GM23248 (cell line): Measurements from ENCODE around the gene ARL6IP4. TPM values are rescaled to one million over a fixed set of nuclear protein-coding genes. Genes with fewer than 3 reads are reported as not detected.

Source experiments
- DNase-seq: peaks from one replicate; pipeline ENCODE4 v3.0.0-alpha.2; 2015
- H2AFZ ChIP-seq: fragments of 200-600 bp; sonication (generic); 2 replicates; pipeline ENCODE4 v1.6.1; 2016; ENCODE audit warnings: antibody characterized with exemption
- H3F3A ChIP-seq: fragments of 200-600 bp; sonication (generic); 2 replicates; pipeline ENCODE4 v1.6.1; 2016; ENCODE audit warnings: mild to moderate bottlenecking, antibody characterized with exemption, mixed run types; ENCODE audit not compliant: insufficient read depth
- H3K27ac ChIP-seq: fragments of 200-600 bp; sonication (generic); 2 replicates; pipeline ENCODE4 v1.5.1; 2016; ENCODE audit warnings: mild to moderate bottlenecking
- H3K27me3 ChIP-seq: fragments of 200-600 bp; sonication (generic); replicated peaks from 2 replicates; pipeline ENCODE4 v1.6.1; 2016; ENCODE audit warnings: mild to moderate bottlenecking; ENCODE audit not compliant: insufficient read depth
- H3K36me3 ChIP-seq: fragments of 200-600 bp; sonication (generic); 2 replicates; pipeline ENCODE4 v1.6.1; 2016; ENCODE audit warnings: low read depth, mild to moderate bottlenecking
- H3K4me1 ChIP-seq: fragments of 200-600 bp; sonication (generic); 2 replicates; pipeline ENCODE4 v1.6.1; 2016; ENCODE audit warnings: mild to moderate bottlenecking; ENCODE audit not compliant: insufficient read depth
- H3K4me2 ChIP-seq: fragments of 200-600 bp; sonication (generic); one replicate; pipeline ENCODE4 v1.6.1; 2016; ENCODE audit warnings: mild to moderate bottlenecking; ENCODE audit not compliant: unreplicated experiment
- H3K4me3 ChIP-seq: fragments of 200-600 bp; sonication (generic); 2 replicates; pipeline ENCODE4 v1.5.1; 2016; ENCODE audit warnings: mild to moderate bottlenecking
- H3K79me2 ChIP-seq: fragments of 200-600 bp; sonication (generic); 2 replicates; pipeline ENCODE4 v1.6.1; 2016; ENCODE audit warnings: mild to moderate bottlenecking; ENCODE audit not compliant: insufficient read depth
- H3K9ac ChIP-seq: fragments of 200-600 bp; sonication (generic); 2 replicates; pipeline ENCODE4 v1.6.1; 2016; ENCODE audit warnings: mild to moderate bottlenecking
- H3K9me2 ChIP-seq: fragments of 200-600 bp; sonication (generic); 2 replicates; pipeline ENCODE4 v1.6.1; 2016; ENCODE audit warnings: mixed run types, mild to moderate bottlenecking, moderate library complexity; ENCODE audit not compliant: insufficient read depth
- H3K9me3 ChIP-seq: fragments of 200-600 bp; sonication (generic); one replicate; pipeline ENCODE4 v1.6.1; 2017; ENCODE audit warnings: low read depth
- H4K20me1 ChIP-seq: fragments of 200-600 bp; sonication (generic); 2 replicates; pipeline ENCODE4 v1.6.0; 2016; ENCODE audit not compliant: insufficient read depth
- EZH2 ChIP-seq: fragments of 200-600 bp; sonication (generic); IDR thresholded peaks from 2 replicates; pipeline ENCODE4 v1.6.1; 2018; ENCODE audit warnings: antibody characterized with exemption, mild to moderate bottlenecking; ENCODE audit not compliant: insufficient read depth, poor library complexity, severe bottlenecking
- EZH2phosphoT487 ChIP-seq: fragments of 200-600 bp; sonication (generic); IDR thresholded peaks from 2 replicates; pipeline ENCODE4 v1.6.1; 2018; ENCODE audit warnings: antibody characterized with exemption, moderate library complexity, mild to moderate bottlenecking, low read depth; ENCODE audit not compliant: insufficient read depth
- WGBS, 2 experiments: methylation state at CpG; one replicate each; pipeline ENCODE4 v1.1.6; 2015 to 2017; ENCODE audit warnings: low lambda C conversion rate in 2 of 2, low coverage in 1 of 2; ENCODE audit errors: missing lambda C conversion rate in 2 of 2; 5-methylcytosine and 5-hydroxymethylcytosine counted together
- in situ Hi-C: fragments of 300-500 bp; cut with MboI; formaldehyde crosslinking; loops from 2 replicates; pipeline ENCODE4 v1.15.0; 2020
- polyA plus RNA-seq: library from polyadenylated mRNA; unstranded; fragments of >200 nt; fragmentation: Nextera tagmentation; extraction: Ambion mirVana; gene quantifications from 2 replicates; pipeline ENCODE4 v1.2.1, GENCODE V29; 2016
- total RNA-seq: library from RNA; depleted of rRNA; stranded (reverse); fragments of >200 nt; shearing (Covaris generic); gene quantifications from 2 replicates; pipeline ENCODE4 v1.2.3, GENCODE V29; 2014

The ARL6IP4 gene
- total and polyA plus RNA-seq, 2 experiments from 2014 or later: 150 to 259 TPM

- H3K4me2 ChIP-seq: no peak overlapping the region
- no peaks in the 10 kb centered on the region for H3K27me3 ChIP-seq
- no peak for TF ChIP-seq EZH2
- no peak for TF ChIP-seq EZH2phosphoT487
- in situ Hi-C loops: loop anchor here (10.0 kb wide), 1 partner anchor 170 kb away; no protein-coding TSS in a partner anchor
- H3K9ac ChIP-seq: no peak overlapping the region
- H3K4me3 ChIP-seq: no peak overlapping the region
- H2AFZ ChIP-seq: no peak overlapping the region
- DNase-seq: no peak
- H3K79me2 ChIP-seq: no peaks in the 10 kb centered on the region
- no peaks in the 10 kb centered on the region for H3F3A ChIP-seq
- WGBS, 2 experiments: 82% methylated on average over 8 of the region's 8 CpGs
- no peaks in the 10 kb centered on the region for H3K9me3 ChIP-seq
- H3K36me3 ChIP-seq: no peaks in the 10 kb centered on the region
- no peak overlapping the region for H3K27ac ChIP-seq
- no peaks in the 10 kb centered on the region for H3K4me1 ChIP-seq
- H3K9me2 ChIP-seq: no peaks in the 10 kb centered on the region
- H4K20me1 ChIP-seq: no peaks in the 10 kb centered on the region
Observed at GRCh38 chr12:122955156-122955555, 25.3 kb upstream of the ARL6IP4 start.

- no peaks in the 10 kb centered on the region for H3K9me3 ChIP-seq
- H3K9ac ChIP-seq: no peak overlapping the region
- no peaks in the 10 kb centered on the region for H3K9me2 ChIP-seq
- no peaks in the 10 kb centered on the region for H3K79me2 ChIP-seq
- TF ChIP-seq EZH2 (no peak), EZH2phosphoT487 (no peak)
- H3K4me3 ChIP-seq: no peak overlapping the region
- WGBS, 2 experiments: 69 to 75% methylated on average over 2 of the region's 2 CpGs
- DNase-seq: no peak
- H3K27ac ChIP-seq: no peak overlapping the region
- no peak overlapping the region for H3K4me2 ChIP-seq
- in situ Hi-C loops: loop anchor here (10.0 kb wide), 1 partner anchor 171 kb away; no protein-coding TSS in a partner anchor
- H3K4me1 ChIP-seq: no peaks in the 10 kb centered on the region
- H4K20me1 ChIP-seq: no peaks in the 10 kb centered on the region
- no peaks in the 10 kb centered on the region for H3F3A ChIP-seq
- H2AFZ ChIP-seq: no peak overlapping the region
- no peaks in the 10 kb centered on the region for H3K36me3 ChIP-seq
- H3K27me3 ChIP-seq: no peaks in the 10 kb centered on the region
Observed at GRCh38 chr12:122956035-122956434, 24.4 kb upstream of the ARL6IP4 start.

GRCh38 chr12:122958198-122958888, 22.1 kb upstream of the ARL6IP4 start:
- no peaks in the 10 kb centered on the region for H3K36me3 ChIP-seq
- 77 to 83% methylated on average over 5 of the region's 5 CpGs for WGBS, 2 experiments
- H3K9me3 ChIP-seq: no peaks in the 10 kb centered on the region
- TF ChIP-seq EZH2 (no peak), EZH2phosphoT487 (no peak)
- H3K9ac ChIP-seq: no peak overlapping the region
- no peak for DNase-seq
- in situ Hi-C loops: loop anchor here (10.0 kb wide), 1 partner anchor 174 kb away; no protein-coding TSS in a partner anchor
- no peaks in the 10 kb centered on the region for H3K79me2 ChIP-seq
- H3F3A ChIP-seq: no peaks in the 10 kb centered on the region
- H2AFZ ChIP-seq: no peak overlapping the region
- no peaks in the 10 kb centered on the region for H3K9me2 ChIP-seq
- no peak overlapping the region for H3K4me2 ChIP-seq
- no peak overlapping the region for H3K4me3 ChIP-seq
- H3K27me3 ChIP-seq: no peaks in the 10 kb centered on the region
- H3K27ac ChIP-seq: no peak overlapping the region
- no peaks in the 10 kb centered on the region for H3K4me1 ChIP-seq
- H4K20me1 ChIP-seq: no peaks in the 10 kb centered on the region

GRCh38 chr12:122959566-122960192, 20.8 kb upstream of the ARL6IP4 start:
- TF ChIP-seq EZH2phosphoT487: no peak
- Histone ChIP-seq H3K4me1 (no peaks in the 10 kb centered on the region), H3K27me3 (no peaks in the 10 kb centered on the region), H3K36me3 (no peaks in the 10 kb centered on the region), H3K9me2 (no peaks in the 10 kb centered on the region), H3K9ac (no peak overlapping the region), H3K27ac (no peak overlapping the region), H2AFZ (no peak overlapping the region), H3K9me3 (no peaks in the 10 kb centered on the region), H4K20me1 (no peaks in the 10 kb centered on the region), H3K79me2 (no peaks in the 10 kb centered on the region), H3K4me2 (no peak overlapping the region), H3K4me3 (no peak overlapping the region), H3F3A (no peaks in the 10 kb centered on the region)
- WGBS, 2 experiments: 94 to 95% methylated on average over 35 of the region's 35 CpGs
- no peak for DNase-seq
- in situ Hi-C loops: loop anchor here (10.0 kb wide), 1 partner anchor 175 kb away; no protein-coding TSS in a partner anchor
